ENCODE results near the gene FRMD8. TPM values are rescaled to one million over a fixed set of nuclear protein-coding genes. Genes with fewer than 3 reads are reported as not detected.

Gene FRMD8
- total RNA-seq, 2 donors from 2014 or later = 27.4 to 29.6 TPM

DNA sequence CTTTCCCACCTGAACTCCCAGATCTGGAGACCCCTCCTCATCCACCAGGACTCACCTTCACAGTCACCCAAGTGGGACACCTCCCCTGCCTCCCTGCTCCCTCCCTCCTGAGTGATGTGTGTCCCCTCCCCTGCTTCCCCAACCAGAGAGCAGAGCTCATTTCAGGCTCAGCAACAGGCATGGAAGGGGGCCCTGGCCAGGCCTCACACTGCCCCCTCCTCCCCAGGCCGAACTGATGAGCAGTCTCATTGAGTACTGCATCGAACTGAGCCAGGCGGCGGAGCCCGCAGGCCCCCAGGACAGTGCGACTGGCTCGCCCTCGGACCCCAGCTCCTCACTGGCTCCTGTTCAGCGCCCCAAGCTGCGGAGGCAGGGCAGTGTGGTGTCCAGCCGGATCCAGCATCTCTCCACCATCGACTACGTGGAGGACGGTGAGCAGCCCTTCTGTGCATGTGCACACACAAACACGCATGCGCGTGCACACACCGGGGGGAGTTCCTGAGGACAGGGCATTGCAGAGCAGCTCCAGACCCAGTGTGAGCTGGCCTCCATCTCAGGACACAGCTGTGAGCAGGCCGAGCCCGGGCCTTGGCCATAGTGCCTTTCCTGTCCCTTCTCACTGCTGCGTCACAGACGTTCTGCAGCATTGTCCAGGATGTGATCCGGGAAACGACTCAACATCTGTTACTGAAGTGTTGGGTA, 18.4 kb downstream of the FRMD8 start:
- no peak for TF ChIP-seq CTCF (conservative IDR thresholded peaks at IDR 0.05)
- Histone ChIP-seq H3K36me3 (ENCODE audit: control insufficient read depth, insufficient read depth, low read length) (peaks cover 30% of the 10 kb centered on the region), H3K4me3 (ENCODE audit: low read length) (no peak overlapping the region), H3K9ac (ENCODE audit: extremely low read depth, low read length, poor library complexity, severe bottlenecking) (no peak overlapping the region), H3K27me3 (ENCODE audit: control insufficient read depth, insufficient read depth, low read length, poor library complexity, severe bottlenecking) (no peaks in the 10 kb centered on the region), H3K4me1 (ENCODE audit: control insufficient read depth, insufficient read depth, low read length) (no peaks in the 10 kb centered on the region), H3K9me3 (ENCODE audit: control insufficient read depth, low read length) (no peaks in the 10 kb centered on the region), H3K27ac (ENCODE audit: low read depth, low read length) (no peak overlapping the region)
- Mint-ChIP-seq H3K4me1 (peaks cover 4% of the 10 kb centered on the region), H3K9me3 (no peaks in the 10 kb centered on the region), H3K36me3 (ENCODE audit: low read depth) (peaks cover 51% of the 10 kb centered on the region), H3K27ac (no peak overlapping the region), H3K4me3 (no peak overlapping the region), H3K27me3 (ENCODE audit: insufficient read depth) (no peaks in the 10 kb centered on the region)
- no peak for DNase-seq
- 96 to 99% methylated on average over 15 to 24 of the region's 24 CpGs for WGBS, 2 experiments (ENCODE audit: insufficient coverage in 1 of 2, insufficient read length in 1 of 2)

DNA sequence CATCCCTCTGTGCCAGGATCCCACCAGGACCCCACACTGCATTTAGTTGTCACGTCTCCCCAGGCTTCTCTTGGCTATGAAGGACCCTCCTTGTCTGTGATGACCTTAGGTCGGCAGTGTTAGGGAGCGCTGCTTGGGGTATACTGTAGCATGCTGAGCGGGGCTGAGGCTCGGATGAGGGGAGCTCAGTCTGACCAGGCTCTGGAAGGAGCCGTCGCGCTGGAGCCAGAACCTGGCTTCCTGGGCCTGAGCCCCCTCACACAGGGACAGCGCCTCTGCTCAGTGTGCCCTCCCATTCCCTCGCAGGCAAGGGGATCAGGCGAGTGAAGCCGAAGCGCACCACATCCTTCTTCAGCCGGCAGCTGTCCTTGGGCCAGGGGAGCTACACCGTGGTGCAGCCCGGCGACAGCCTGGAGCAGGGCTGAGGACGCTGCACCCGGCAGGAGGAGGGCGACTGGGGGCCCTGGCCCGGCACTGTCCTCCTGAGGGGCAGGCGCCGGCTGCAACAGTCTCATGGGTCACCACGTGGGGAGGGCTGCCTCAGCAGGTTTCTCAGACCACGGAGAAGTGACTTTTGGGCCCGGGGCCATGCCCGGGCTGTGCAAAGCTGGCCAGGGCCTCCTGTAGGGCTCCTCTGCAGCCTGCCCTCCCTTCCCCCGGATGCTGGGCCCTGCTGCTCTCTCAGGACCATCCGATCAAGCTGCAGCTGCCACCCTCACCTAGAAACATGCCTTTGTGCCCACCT, 24.7 kb downstream of the FRMD8 start:
- Mint-ChIP-seq H3K27ac (no peak overlapping the region), H3K4me3 (no peak overlapping the region), H3K4me1 (peaks cover 8% of the 10 kb centered on the region), H3K27me3 (ENCODE audit: insufficient read depth) (no peaks in the 10 kb centered on the region), H3K36me3 (ENCODE audit: low read depth) (peaks cover 37% of the 10 kb centered on the region), H3K9me3 (no peaks in the 10 kb centered on the region)
- H3K4me1 ChIP-seq (ENCODE audit: control insufficient read depth, insufficient read depth, low read length) = no peaks in the 10 kb centered on the region
- peak; percentile 48 for DNase-seq
- WGBS, 2 experiments (ENCODE audit: insufficient coverage in 1 of 2, insufficient read length in 1 of 2) = 90 to 93% methylated on average over 8 to 29 of the region's 29 CpGs
- no peak overlapping the region for H3K9ac ChIP-seq (ENCODE audit: extremely low read depth, low read length, poor library complexity, severe bottlenecking)
- no peak overlapping the region for H3K27ac ChIP-seq (ENCODE audit: low read depth, low read length)
- no peak overlapping the region for H3K4me3 ChIP-seq (ENCODE audit: low read length)
- peaks cover 18% of the 10 kb centered on the region for H3K36me3 ChIP-seq (ENCODE audit: control insufficient read depth, insufficient read depth, low read length)
- no peaks in the 10 kb centered on the region for H3K27me3 ChIP-seq (ENCODE audit: control insufficient read depth, insufficient read depth, low read length, poor library complexity, severe bottlenecking)
- no peak for TF ChIP-seq CTCF (conservative IDR thresholded peaks at IDR 0.05)
- no peaks in the 10 kb centered on the region for H3K9me3 ChIP-seq (ENCODE audit: control insufficient read depth, low read length)

DNA sequence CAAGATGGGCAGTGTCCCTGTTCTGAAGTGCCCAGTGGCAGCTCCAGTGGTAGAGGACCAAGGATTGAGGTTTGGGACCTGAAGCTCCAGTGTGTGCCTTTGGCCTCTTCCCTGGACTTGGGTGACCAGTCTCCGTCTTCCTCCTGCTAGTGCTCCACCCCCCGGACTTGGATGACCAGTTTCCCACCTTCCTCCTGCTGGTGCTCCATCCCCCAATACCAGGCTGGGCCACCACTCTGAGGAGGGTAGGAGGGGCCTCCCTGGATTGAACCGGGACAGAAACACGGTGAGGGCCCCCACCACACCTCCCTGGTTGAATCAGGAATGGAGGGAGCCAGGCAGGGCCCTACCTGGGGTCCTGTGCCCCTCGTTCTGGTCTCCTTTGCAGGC, 25.2 kb downstream of the FRMD8 start:
- Histone ChIP-seq H3K36me3 (ENCODE audit: control insufficient read depth, insufficient read depth, low read length) (peaks cover 18% of the 10 kb centered on the region), H3K4me3 (ENCODE audit: low read length) (no peak overlapping the region), H3K4me1 (ENCODE audit: control insufficient read depth, insufficient read depth, low read length) (no peaks in the 10 kb centered on the region), H3K27ac (ENCODE audit: low read depth, low read length) (no peak overlapping the region), H3K9ac (ENCODE audit: extremely low read depth, low read length, poor library complexity, severe bottlenecking) (no peak overlapping the region), H3K27me3 (ENCODE audit: control insufficient read depth, insufficient read depth, low read length, poor library complexity, severe bottlenecking) (no peaks in the 10 kb centered on the region), H3K9me3 (ENCODE audit: control insufficient read depth, low read length) (no peaks in the 10 kb centered on the region)
- WGBS, 2 experiments (ENCODE audit: insufficient coverage in 1 of 2, insufficient read length in 1 of 2) = 91 to 94% methylated on average over 3 to 5 of the region's 5 CpGs
- H3K4me1 Mint-ChIP-seq = peaks cover 12% of the 10 kb centered on the region
- H3K27me3 Mint-ChIP-seq (ENCODE audit: insufficient read depth) = no peaks in the 10 kb centered on the region
- H3K27ac Mint-ChIP-seq = no peak overlapping the region
- peak; percentile 44 for DNase-seq
- no peak overlapping the region for H3K4me3 Mint-ChIP-seq
- no peak for TF ChIP-seq CTCF (conservative IDR thresholded peaks at IDR 0.05)
- H3K9me3 Mint-ChIP-seq = no peaks in the 10 kb centered on the region
- peaks cover 37% of the 10 kb centered on the region for H3K36me3 Mint-ChIP-seq (ENCODE audit: low read depth)

Data from endodermal cell (in vitro differentiated cells).